AG09319 (cell line): ENCODE measurements around the gene MRTFA.

Experiments used
- DNase-seq: peaks from one replicate; pipeline ENCODE4 v3.0.0-alpha.2; 2010; ENCODE audit warnings: low read depth; ENCODE audit errors: extremely low read depth
- TF ChIP-seq, protein P1 (sequence below): IDR thresholded peaks from 2 replicates; pipeline ENCODE4 v1.5.1; 2011; ENCODE audit warnings: low read depth, mild to moderate bottlenecking, inconsistent platforms, low read length, moderate library complexity

MRTFA gene

DNA sequence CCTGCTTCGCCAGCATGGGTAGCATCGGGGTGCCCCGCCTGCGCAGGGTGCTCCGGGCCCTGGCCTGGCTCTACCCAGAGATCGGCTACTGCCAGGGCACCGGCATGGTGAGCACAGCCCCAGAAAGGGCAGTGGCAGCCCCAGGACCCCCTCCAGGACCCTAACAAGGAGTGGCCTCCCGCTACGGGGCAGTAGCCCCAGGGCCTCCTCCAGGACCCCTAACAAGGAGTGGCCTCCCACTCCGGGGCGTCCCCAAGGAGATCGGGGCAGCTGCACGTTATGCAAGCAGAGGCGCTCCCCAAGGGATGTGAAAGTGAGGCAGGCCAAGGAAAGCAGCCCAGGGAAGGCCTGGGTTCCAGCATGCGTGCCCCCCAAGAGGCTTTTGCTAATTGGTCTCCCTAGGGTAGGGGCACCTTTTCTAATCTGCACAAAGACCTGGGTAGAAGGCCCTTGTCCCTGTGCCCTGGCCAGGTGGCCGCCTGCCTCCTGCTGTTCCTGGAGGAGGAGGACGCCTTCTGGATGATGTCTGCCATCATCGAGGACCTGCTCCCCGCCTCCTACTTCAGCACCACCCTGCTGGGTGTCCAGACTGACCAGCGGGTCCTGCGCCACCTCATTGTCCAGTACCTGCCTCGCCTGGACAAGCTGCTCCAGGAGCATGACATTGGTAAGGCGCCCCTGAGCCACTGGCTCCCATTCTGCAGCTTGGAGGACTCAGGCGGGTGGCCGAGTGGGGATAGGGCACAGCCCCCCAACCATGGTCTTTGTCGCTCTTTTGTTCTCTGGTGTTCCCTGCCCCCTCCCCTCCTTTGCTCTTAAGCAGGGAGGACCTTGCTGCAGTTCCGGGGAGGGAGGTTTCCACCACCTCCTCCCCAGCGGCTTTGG is 231.1 kb downstream of the MRTFA start:
- TF ChIP-seq, protein P1, sequence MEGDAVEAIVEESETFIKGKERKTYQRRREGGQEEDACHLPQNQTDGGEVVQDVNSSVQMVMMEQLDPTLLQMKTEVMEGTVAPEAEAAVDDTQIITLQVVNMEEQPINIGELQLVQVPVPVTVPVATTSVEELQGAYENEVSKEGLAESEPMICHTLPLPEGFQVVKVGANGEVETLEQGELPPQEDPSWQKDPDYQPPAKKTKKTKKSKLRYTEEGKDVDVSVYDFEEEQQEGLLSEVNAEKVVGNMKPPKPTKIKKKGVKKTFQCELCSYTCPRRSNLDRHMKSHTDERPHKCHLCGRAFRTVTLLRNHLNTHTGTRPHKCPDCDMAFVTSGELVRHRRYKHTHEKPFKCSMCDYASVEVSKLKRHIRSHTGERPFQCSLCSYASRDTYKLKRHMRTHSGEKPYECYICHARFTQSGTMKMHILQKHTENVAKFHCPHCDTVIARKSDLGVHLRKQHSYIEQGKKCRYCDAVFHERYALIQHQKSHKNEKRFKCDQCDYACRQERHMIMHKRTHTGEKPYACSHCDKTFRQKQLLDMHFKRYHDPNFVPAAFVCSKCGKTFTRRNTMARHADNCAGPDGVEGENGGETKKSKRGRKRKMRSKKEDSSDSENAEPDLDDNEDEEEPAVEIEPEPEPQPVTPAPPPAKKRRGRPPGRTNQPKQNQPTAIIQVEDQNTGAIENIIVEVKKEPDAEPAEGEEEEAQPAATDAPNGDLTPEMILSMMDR = no peak

DNA sequence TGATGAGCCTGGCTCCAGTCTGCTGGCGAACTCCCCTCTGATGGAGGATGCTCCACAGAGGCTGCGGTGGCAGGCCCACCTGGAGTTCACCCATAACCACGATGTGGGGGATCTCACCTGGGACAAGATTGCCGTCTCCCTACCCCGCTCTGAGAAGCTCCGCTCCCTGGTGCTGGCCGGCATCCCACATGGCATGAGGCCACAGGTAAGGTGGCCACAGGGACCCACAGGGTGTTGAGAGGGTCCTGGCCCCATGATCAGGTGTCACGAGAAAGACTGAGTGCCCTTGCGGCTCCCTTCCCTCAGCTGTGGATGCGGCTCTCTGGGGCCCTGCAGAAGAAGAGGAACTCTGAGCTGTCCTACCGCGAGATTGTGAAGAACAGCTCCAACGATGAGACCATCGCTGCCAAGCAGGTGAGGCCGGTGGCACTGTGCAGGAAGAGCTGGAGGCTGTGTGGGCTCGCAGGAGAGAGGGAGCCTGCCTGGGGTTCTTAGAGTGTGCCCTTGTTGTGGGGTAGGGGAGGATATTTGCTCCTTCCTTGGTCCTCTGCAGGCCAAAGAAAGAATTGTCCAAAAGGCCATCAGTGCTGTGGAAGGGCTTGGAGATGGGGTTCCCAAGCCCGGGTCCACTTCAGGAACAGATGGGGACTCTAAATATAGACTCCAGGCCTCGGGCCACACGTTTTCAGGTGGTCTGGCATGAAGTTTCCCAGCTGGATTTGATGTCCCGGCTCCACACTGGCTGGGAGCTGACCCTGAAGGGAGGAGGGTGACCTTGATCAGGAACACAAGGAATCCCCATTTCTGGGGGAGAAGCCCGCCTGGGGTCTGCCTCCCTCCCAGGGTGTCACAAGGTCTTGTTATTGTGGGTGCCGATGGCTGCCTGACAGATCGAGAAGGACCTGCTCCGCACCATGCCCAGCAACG is 232.0 kb downstream of the MRTFA start:
- DNase-seq = no peak
- TF ChIP-seq, protein P1 = no peak

More for the DNA sequence above, 231.1 kb downstream of the MRTFA start:
- no peak for DNase-seq

DNA sequence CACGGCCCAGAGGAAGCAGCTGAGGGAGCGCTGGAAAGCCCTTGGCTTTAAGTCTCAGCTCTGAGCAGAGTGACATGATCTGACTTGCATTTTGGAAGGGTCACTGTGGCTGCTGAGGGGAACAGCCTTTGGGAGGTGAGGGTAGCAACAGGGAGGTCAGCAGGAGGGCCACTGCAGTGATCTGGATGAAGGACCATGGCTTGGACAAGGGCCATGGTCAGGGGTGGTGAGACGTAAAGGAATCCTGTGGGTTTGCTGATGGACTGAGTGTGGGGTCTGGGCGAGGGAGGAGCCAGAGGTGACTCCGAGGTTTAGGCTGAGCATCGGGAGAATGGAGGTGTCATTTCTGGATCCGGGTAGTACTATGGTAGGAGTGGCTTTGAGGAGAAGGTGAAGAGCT is 232.9 kb downstream of the MRTFA start:
- no peak for DNase-seq
- TF ChIP-seq, protein P1 = no peak

DNA sequence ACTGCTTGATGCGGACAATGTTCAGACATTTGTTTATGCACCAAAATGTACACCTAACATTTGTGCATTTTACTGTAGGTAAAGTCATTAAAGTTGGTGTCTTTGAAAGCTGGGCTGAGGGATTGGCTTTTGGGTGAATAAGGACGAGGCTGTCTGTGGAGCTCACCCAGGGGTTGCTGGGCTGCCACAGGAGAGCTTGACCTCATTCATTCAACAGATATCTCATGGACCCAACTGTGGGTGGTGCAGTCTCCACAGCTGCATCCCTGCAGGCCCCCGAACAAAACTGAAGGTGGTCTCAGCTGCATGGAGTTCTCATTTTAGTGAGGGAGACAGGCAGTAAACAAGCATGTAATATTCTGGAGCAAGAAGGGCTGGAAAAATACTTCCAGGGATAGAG is 233.4 kb downstream of the MRTFA start:
- DNase-seq = no peak
- TF ChIP-seq, protein P1 = no peak

DNA sequence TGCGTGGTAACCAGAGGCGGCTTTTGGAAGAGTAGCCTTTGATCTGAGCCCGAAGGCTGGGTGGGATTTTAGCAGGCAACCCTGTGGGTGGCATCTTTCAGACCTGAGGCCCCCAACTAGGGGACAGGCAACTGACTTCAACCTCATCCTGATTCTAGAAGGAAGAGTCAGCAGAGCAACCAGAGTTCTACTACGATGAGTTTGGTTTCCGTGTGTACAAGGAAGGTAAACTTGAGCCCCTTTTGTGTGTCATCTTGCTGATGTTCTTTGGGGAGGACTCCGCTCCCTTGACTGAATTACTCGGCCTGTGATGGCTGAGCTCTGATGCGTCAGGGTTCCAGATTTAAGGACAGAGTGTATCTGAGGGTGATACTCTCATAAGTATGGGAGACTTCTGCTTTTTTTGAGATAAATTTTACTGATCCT is 234.5 kb downstream of the MRTFA start:
- DNase-seq = no peak
- TF ChIP-seq, protein P1 = no peak

DNA sequence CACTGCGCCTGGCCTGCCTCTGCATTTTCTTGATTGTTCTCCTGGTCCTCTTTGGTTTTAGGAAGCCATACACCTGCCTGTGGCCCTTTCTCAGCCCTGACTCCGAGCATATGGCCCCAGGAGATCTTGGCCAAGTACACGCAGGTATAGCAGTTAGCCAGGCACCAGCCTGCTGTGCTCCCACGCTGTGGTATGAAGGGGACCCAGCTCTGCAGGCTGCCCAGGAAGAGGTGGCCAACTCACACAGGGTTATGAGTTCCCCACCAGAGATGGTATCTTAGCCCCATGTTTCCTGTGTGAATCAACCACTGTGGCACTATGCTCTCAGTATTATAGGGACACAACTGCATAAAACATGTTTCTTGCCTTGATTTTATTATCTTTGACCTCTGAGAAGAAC is 235.0 kb downstream of the MRTFA start:
- TF ChIP-seq, protein P1 = no peak
- DNase-seq = no peak
